GM21423 (cell line): Measurements from ENCODE around the gene FBRS.
"Not testable (repeated sequence)": the region's sequence is repeated elsewhere in the genome, so short reads cannot be mapped to it uniquely, and the experiment has no call there.

ENCODE experiments used
- ATAC-seq: cut with Tn5 transposase; IDR thresholded peaks from one replicate; pipeline ENCODE4 v1.9.1; 2021; ENCODE audit warnings: mild to moderate bottlenecking, moderate library complexity; ENCODE audit not compliant: unreplicated experiment

The FBRS gene

GRCh38 chr16:30663820-30664219 is 5.6 kb downstream of the FBRS start:
- ATAC-seq = no peak

- ATAC-seq = no peak
Measured at GRCh38 chr16:30664616-30665109, 6.4 kb downstream of the FBRS start.

- no peak for ATAC-seq
Measured at GRCh38 chr16:30665155-30665829, 7.1 kb downstream of the FBRS start.

- ATAC-seq = no peak
Measured at GRCh38 chr16:30665830-30666190, 7.6 kb downstream of the FBRS start.

GRCh38 chr16:30666681-30667080 is 8.4 kb downstream of the FBRS start:
- no peak for ATAC-seq

GRCh38 chr16:30667361-30667905 is 9.2 kb downstream of the FBRS start:
- ATAC-seq = no peak

- ATAC-seq = no peak
Measured at GRCh38 chr16:30668393-30668792, 10.2 kb downstream of the FBRS start.

GRCh38 chr16:30669026-30669902 is 11.0 kb downstream of the FBRS start:
- ATAC-seq = no peak

GRCh38 chr16:30669903-30670824 is 11.9 kb downstream of the FBRS start:
- ATAC-seq = no peak

GRCh38 chr16:30675143-30675542 is 16.9 kb downstream of the FBRS start:
- ATAC-seq = no peak

- ATAC-seq = no peak
Measured at GRCh38 chr16:30677931-30678585, 19.8 kb downstream of the FBRS start.

- ATAC-seq = no peak
Measured at GRCh38 chr16:30678586-30678970, 20.3 kb downstream of the FBRS start.

- ATAC-seq = no peak
Measured at GRCh38 chr16:30680326-30680725, 22.1 kb downstream of the FBRS start.

GRCh38 chr16:30688701-30689100 is 30.5 kb downstream of the FBRS start:
- ATAC-seq = no peak

- no peak for ATAC-seq
Measured at GRCh38 chr16:30691907-30692306, 33.7 kb downstream of the FBRS start.

GRCh38 chr16:30692396-30693064 is 34.3 kb downstream of the FBRS start:
- ATAC-seq = no peak

- ATAC-seq = no peak
Measured at GRCh38 chr16:30694926-30695693, 36.9 kb downstream of the FBRS start.

GRCh38 chr16:30696646-30697045 is 38.4 kb downstream of the FBRS start:
- ATAC-seq = not testable (repeated sequence)
